H1 (cell line): ENCODE measurements around the gene GDF9.

ENCODE experiments used
- CEBPB ChIP-seq: IDR thresholded peaks from 2 replicates; pipeline ENCODE4 v1.6.1; 2012; ENCODE audit warnings: low read depth, low read length
- CHD2 ChIP-seq: IDR thresholded peaks from 2 replicates; pipeline ENCODE4 v1.6.1; 2012; ENCODE audit warnings: low read length, improper control_type of control experiment
- CTBP2 ChIP-seq: IDR thresholded peaks from 2 replicates; pipeline ENCODE4 v1.7.0; 2011; ENCODE audit warnings: borderline replicate concordance, mild to moderate bottlenecking, moderate library complexity, mixed read lengths, low read length; ENCODE audit not compliant: insufficient read depth, insufficient read length
- EP300 ChIP-seq, 2 experiments: IDR thresholded peaks; 1 replicate in 1 of 2; 2 replicates in 1 of 2; pipeline ENCODE4 v1.6.1; 2011 to 2012; ENCODE audit warnings: low read depth in 2 of 2, low read length in 2 of 2, mild to moderate bottlenecking in 2 of 2, borderline replicate concordance in 1 of 2, inconsistent platforms in 1 of 2, moderate library complexity in 1 of 2
- POLR2A ChIP-seq, 2 experiments: IDR thresholded peaks; 1 replicate in 1 of 2; 2 replicates in 1 of 2; pipeline ENCODE4 v1.6.1; 2011; ENCODE audit warnings: low read depth in 2 of 2, low read length in 2 of 2, mild to moderate bottlenecking in 2 of 2; ENCODE audit errors: control extremely low read depth in 1 of 2
- POU5F1 ChIP-seq: IDR thresholded peaks from 2 replicates; pipeline ENCODE4 v1.6.1; 2011; ENCODE audit warnings: low read depth, mild to moderate bottlenecking, low read length, moderate library complexity
- RNF2 ChIP-seq: fragments of 200-900, 300-1000 bp; sonication (generic); IDR thresholded peaks from 2 replicates; pipeline ENCODE4 v1.7.1; 2016; ENCODE audit warnings: borderline replicate concordance, low read depth, mild to moderate bottlenecking, antibody characterized with exemption, low read length; ENCODE audit not compliant: poor library complexity, severe bottlenecking; ENCODE audit errors: missing control alignments
- TF ChIP-seq, protein P1 (sequence below), 3 experiments: IDR thresholded peaks; 1 replicate in 2 of 3; 2 replicates in 1 of 3; pipeline versions ENCODE4 v1.5.1 to v1.6.1; 2011; ENCODE audit warnings: low read length in 3 of 3, mild to moderate bottlenecking in 3 of 3, inconsistent platforms in 2 of 3, low read depth in 1 of 3, moderate library complexity in 1 of 3; ENCODE audit not compliant: insufficient read depth in 1 of 3; ENCODE audit errors: control extremely low read depth in 1 of 3

DNA sequence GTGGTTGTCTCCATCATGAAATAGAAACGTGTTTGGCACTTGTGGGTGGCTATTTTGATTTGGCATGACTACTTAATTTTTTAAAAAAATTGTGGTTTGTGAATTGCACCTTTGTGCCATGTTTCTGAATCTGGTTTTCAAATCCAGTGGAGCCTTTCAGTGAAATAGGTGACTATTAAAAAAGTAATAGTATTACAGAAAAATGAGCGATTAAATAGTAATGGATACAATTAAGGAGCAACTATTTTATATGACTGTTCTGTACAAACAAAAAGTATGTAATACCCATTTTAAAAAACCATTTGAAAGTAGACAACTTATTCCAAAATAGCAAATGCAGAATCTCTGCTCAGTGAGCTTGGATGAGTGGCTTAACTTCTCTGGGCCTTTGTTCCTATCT lies 50.2 kb downstream of the GDF9 start:
- TF ChIP-seq POLR2A (IDR thresholded peaks at IDR 0.05; ENCODE audit: control extremely low read depth in 1 of 2, low read depth in 2 of 2, low read length in 2 of 2) (no peak), POU5F1 (no peak), CTBP2 (no peak), EP300 (IDR thresholded peaks at IDR 0.05; ENCODE audit: borderline replicate concordance in 1 of 2, low read depth in 2 of 2, low read length in 2 of 2) (no peak), CEBPB (no peak), RNF2 (no peak), CHD2 (no peak)
- TF ChIP-seq, protein P1, sequence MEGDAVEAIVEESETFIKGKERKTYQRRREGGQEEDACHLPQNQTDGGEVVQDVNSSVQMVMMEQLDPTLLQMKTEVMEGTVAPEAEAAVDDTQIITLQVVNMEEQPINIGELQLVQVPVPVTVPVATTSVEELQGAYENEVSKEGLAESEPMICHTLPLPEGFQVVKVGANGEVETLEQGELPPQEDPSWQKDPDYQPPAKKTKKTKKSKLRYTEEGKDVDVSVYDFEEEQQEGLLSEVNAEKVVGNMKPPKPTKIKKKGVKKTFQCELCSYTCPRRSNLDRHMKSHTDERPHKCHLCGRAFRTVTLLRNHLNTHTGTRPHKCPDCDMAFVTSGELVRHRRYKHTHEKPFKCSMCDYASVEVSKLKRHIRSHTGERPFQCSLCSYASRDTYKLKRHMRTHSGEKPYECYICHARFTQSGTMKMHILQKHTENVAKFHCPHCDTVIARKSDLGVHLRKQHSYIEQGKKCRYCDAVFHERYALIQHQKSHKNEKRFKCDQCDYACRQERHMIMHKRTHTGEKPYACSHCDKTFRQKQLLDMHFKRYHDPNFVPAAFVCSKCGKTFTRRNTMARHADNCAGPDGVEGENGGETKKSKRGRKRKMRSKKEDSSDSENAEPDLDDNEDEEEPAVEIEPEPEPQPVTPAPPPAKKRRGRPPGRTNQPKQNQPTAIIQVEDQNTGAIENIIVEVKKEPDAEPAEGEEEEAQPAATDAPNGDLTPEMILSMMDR (IDR thresholded peaks at IDR 0.05; ENCODE audit: control extremely low read depth in 1 of 3, insufficient read depth in 1 of 3, low read depth in 1 of 3, low read length in 3 of 3), result no peak
